ENCODE data around the gene MAPKAP1.
A peak's percentile ranks its signal among the peaks of the same experiment; 100 is the strongest.

Gene MAPKAP1

GRCh38 chr9:125644819-125645507 is 62.0 kb downstream of the MAPKAP1 start:
- DNase-seq (ENCODE audit: low read depth, low spot score), result no peak

GRCh38 chr9:125642311-125642710 is 64.7 kb downstream of the MAPKAP1 start:
- DNase-seq (ENCODE audit: low read depth, low spot score), result no peak

DNA sequence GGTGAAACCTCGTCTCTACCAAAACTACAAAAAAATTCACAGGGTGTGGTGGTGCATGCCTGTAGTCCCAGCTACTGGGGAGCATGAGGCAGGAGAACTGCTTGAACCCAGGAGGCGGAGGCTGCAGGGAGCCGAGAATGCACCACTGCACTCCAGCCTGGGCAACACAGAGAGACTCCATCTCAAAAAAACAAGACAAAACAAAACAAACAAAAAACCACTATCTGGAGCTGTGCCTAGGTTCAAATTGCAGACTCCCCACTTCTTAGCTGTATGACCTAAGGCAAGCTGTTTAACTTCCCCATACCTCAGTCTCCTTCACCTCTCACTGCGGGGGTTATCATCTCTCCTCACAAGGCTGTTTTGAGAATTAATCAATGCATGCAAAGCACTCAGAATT is 68.0 kb downstream of the MAPKAP1 start:
- DNase-seq (ENCODE audit: low read depth, low spot score), result no peak

- DNase-seq (ENCODE audit: low read depth, low spot score), result no peak
These were observed 68.6 kb downstream of the MAPKAP1 start for GRCh38 chr9:125638239-125639045.

DNA sequence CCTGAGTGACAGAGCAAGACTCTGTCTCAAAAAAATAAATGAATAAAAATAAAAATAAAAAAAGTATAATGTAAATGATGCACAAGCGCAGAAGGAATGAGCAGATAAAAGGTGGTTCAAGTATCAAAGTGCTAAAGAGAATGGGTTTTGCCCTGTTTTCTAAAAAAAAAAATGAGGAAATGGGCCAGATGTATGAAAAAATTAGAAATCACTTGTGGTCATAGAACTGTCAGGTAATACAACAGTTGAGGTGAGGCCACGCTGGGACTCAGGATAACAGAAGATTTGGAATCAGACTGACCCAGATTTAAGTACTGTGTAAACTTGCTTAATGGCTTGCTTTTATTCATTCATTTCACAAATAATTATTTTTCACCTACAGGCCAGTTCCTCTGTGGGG is 69.8 kb downstream of the MAPKAP1 start:
- DNase-seq (ENCODE audit: low read depth, low spot score), result no peak

DNA sequence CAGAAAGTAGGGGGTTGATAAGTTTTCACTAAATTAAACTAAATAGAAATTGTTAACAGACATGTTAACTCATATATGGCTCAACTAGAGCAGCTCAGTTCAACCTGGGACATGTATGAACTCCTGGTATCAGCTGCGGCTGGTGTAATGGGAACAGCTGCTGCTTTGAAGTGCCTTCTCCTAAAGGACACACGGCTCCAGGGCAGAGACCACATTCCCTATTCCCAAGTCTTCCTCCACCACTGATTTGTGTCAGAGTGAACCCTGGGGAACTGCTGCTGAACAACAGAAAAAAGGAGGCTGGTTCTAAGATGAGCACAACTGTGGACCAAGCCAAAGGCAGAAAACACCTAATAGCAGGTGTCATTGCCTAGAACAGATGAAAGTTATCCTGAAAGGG is 71.1 kb downstream of the MAPKAP1 start:
- DNase-seq (ENCODE audit: low read depth, low spot score), result peak; percentile 53

DNA sequence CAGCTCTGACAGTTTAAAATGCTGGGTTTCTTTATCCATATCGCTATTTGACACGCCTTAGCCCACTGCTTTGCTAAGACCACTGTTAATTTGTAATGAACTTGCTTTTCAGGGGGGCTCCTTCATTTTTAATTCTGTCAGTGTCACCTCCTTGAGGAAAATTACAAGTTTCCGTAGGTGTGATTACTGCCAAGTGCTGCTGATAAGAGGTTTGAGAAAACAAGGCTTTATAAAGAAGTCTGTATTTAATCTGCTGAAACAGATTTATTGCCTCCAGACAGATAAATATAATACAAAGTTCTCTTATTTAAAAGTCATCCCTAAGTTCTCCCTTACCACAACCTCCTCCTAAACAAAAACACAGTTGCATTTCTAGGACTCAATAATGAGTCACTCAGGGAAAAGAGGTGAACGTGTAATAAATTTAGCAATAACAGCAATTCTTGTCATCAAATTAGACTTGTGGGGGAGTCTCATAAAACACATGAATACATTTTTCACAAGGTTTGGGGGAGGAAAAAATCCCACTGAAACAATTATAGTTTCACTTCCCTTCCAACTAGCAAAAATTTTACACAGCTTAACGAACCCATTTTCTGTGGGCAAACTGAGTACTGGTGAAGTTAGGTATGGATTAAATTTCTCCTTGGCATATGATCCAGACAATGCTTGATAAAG is 72.8 kb downstream of the MAPKAP1 start:
- DNase-seq (ENCODE audit: low read depth, low spot score), result no peak

DNA sequence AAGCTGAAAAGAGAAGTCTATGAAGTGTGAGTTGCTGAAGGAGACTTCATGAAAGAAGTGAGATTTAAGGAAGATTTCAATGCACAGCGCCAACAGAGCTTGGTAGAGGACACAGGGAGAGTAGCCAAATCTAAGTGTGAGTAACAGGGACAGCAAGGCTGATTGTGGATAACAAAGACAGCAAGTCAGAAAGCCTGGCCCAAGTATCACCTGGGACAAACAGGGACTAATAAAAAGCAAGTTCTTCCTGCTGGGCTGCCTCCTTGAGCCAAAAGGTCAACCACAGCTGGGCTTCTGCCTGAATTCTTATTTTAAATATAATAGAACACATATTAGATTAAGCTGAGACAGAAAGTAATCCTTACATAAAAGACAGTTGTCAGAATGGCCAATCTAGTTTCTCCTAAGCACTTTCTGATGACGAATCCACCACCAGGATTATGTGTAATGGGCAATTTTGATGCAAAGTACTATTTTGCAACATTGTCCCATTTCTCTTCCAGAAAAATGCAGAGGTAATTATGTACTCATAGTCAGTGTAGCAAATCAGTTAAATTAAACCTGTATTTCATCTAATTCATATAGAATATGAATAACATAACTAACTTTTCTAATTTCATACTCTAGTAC is 73.8 kb downstream of the MAPKAP1 start:
- peak; percentile 24 for DNase-seq (ENCODE audit: low read depth, low spot score)

DNA sequence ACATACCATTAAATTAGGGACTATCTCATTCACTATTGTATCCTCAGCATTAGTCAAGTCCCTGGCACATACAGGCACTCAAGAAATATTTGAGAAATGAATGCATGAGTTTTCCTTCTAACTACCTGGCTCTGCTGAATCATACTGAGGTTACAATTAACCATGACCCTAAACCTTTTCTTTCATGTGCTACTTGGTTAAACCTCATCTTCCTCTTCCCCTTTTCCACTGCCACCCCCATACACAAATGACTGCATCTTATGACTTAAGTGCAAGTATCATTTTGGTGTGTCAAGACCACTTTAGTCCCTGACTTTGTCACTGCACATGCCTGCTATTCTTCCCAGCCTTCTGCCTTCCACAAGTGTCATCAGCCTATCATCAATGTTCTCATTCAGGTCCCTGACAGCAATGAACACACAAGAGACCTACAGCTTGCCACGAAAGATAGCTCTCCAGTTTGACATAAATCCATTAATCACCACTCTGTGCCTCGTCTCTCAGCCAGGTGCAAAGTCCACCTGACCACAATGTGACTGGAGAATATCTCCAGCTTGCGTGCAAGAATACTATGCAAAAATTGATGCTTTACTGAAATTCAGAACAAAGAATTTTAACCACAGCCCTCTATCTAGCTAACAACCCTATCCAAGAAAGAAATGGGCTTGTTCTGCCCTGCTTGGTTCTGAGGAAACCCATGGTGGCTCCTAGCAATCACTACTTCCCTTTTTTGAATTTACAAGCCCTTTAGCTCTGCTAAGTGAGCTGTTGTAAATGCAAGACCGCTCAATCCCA is 74.5 kb downstream of the MAPKAP1 start:
- no peak for DNase-seq (ENCODE audit: low read depth, low spot score)

DNA sequence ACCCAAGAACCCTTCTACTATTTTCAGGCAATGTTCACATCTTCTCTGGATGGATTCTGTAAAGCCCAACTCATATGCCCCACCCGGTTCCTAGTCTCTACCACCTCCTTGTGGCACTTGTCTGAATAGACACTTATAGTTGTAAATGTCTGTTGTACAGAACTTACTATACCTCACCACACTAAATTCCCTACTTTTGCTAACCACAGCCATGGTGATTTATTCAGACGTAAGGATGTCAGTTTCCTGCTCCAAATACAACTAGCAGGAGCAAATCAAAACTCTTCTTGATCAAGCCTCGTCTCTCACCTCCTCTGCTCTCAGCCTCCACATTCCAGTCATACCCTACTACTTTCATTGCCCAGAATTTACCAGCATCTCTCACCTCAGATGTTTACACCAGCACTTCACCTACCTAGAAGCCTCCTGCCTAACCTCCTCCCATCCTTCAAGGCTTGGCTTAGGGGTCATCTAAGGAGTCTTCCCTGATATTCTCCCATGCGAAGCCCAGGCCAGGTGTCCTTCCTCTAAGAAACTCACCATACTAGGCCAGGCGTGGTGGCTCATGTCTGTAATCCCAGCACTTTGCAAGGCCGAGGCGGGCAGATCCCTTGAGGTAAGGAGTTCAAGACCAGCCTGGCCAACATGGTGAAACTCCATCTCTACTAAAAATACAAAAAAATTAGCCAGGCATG is 75.5 kb downstream of the MAPKAP1 start:
- DNase-seq (ENCODE audit: low read depth, low spot score), result peak; percentile 39

GRCh38 chr9:125630436-125630835 is 76.6 kb downstream of the MAPKAP1 start:
- DNase-seq (ENCODE audit: low read depth, low spot score), result no peak

- DNase-seq (ENCODE audit: low read depth, low spot score), result no peak
These were observed 77.6 kb downstream of the MAPKAP1 start for GRCh38 chr9:125629446-125629845.

DNA sequence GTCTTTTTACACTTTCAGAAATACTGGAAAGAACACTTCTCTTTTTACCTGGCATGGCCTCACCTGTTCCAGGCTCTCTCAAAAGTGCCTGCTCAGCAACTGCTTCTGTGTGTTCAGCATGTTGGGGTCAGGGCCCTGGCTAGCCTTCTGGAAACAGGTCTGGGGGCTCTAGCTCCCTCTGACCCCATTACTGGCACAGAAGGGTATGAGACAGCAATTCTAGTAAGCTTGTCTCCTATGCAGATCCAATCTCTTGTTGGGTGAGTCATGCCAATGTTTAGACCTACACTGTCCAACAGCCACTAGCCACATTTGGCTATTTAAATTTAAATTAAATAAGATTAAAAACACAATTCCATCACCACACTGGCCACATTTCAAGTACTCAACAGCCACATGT is 80.8 kb downstream of the MAPKAP1 start:
- DNase-seq (ENCODE audit: low read depth, low spot score), result no peak

GRCh38 chr9:125621170-125621569 is 85.8 kb downstream of the MAPKAP1 start:
- no peak for DNase-seq (ENCODE audit: low read depth, low spot score)

DNA sequence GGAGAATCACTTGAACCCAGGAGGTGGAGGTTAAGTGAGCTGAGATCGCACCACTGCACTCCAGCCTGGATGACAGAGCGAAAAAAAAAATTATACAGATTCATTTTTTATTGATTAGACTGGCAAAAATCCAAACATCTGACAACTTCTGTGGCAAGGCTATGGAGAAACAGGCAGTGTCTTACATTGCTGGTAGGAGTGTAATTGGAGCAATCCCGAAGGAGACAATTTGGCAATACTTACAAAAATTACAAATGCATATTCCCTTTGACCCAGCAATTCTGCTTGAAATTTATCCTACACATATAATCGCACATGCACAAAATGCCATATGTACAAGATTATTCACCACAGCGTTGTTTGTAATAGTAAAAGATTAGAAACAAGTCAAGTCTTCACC is 86.8 kb downstream of the MAPKAP1 start:
- DNase-seq (ENCODE audit: low read depth, low spot score), result no peak

DNA sequence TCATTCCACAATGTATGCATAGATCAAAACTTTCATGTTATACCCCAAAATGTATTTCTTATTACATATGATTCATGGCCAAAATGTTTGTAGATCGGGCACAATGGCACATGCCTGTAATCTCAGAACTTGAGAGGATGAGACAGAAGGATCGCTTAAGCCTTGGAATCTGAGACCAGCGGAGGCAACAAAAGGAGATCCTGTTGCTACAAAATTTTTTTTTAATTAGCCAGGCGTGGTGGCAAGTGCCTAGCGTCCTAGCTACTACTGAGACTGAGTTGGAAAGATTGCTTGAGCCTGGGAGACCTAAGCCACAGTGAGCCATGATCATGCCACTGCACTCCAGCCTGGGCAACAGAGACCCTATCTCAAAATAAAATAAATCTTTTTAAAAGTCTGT is 89.9 kb downstream of the MAPKAP1 start:
- no peak for DNase-seq (ENCODE audit: low read depth, low spot score)

DNA sequence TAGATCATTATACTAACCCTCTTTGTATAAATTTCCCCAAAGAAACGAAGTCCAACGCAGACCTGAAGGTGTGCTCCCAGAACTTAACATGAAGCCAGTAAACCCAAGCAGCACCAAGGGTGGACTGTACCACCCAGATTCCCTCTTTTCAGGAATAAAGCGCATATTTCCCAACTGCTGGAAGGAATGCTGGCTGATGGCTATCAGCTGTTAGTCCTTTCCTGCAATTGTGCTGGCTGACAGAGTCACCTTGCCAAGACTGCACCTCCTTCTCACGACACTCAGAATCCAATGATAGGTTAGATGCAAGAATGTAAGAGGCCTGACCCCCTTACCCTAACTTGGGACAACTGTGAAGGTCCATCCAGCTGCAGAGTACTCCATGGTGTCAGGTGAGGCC is 93.9 kb downstream of the MAPKAP1 start:
- DNase-seq (ENCODE audit: low read depth, low spot score), result no peak

- no peak for DNase-seq (ENCODE audit: low read depth, low spot score)
These were observed 94.4 kb downstream of the MAPKAP1 start for GRCh38 chr9:125612616-125613015.

GRCh38 chr9:125611121-125611765 is 95.8 kb downstream of the MAPKAP1 start:
- DNase-seq (ENCODE audit: low read depth, low spot score), result no peak

GRCh38 chr9:125609744-125610143 is 97.3 kb downstream of the MAPKAP1 start:
- DNase-seq (ENCODE audit: low read depth, low spot score), result no peak
